H1 (cell line): ENCODE results near the gene ADGRA3. TPM values are rescaled to one million over a fixed set of nuclear protein-coding genes. Genes with fewer than 3 reads are reported as not detected.

ENCODE experiments used
- ATF3 ChIP-seq: IDR thresholded peaks from 2 replicates; pipeline ENCODE4 v1.6.1; 2011; ENCODE audit warnings: low read depth, mild to moderate bottlenecking, low read length; ENCODE audit not compliant: insufficient read depth
- BACH1 ChIP-seq: IDR thresholded peaks from 2 replicates; pipeline ENCODE4 v1.6.1; 2012; ENCODE audit warnings: low read length, improper control_type of control experiment
- BCL11A ChIP-seq, 2 experiments: IDR thresholded peaks; one replicate each; pipeline ENCODE4 v1.6.1; 2011; ENCODE audit warnings: low read depth in 2 of 2, low read length in 2 of 2, mild to moderate bottlenecking in 2 of 2
- CBX5 ChIP-seq: fragments of 300-800, 300-1000 bp; sonication (generic); IDR thresholded peaks from 2 replicates; pipeline ENCODE4 v1.7.1; 2016; ENCODE audit warnings: antibody characterized with exemption, low read length, low read depth
- CBX8 ChIP-seq: fragments of 300-800, 300-1000 bp; sonication (generic); IDR thresholded peaks from 2 replicates; pipeline ENCODE4 v1.7.1; 2016; ENCODE audit warnings: low read depth, low read length, borderline replicate concordance
- CEBPB ChIP-seq: IDR thresholded peaks from 2 replicates; pipeline ENCODE4 v1.6.1; 2012; ENCODE audit warnings: low read depth, low read length
- CTBP2 ChIP-seq: IDR thresholded peaks from 2 replicates; pipeline ENCODE4 v1.7.0; 2011; ENCODE audit warnings: borderline replicate concordance, mild to moderate bottlenecking, moderate library complexity, mixed read lengths, low read length; ENCODE audit not compliant: insufficient read depth, insufficient read length
- EP300 ChIP-seq, 2 experiments: IDR thresholded peaks; 1 replicate in 1 of 2; 2 replicates in 1 of 2; pipeline ENCODE4 v1.6.1; 2011 to 2012; ENCODE audit warnings: low read depth in 2 of 2, low read length in 2 of 2, mild to moderate bottlenecking in 2 of 2, borderline replicate concordance in 1 of 2, inconsistent platforms in 1 of 2, moderate library complexity in 1 of 2
- KDM4A ChIP-seq: IDR thresholded peaks from one replicate; pipeline ENCODE4 v1.7.1; 2012; ENCODE audit warnings: low read depth, mild to moderate bottlenecking, moderate library complexity, low read length, inconsistent platforms; ENCODE audit not compliant: severe bottlenecking
- MAX ChIP-seq: IDR thresholded peaks from 2 replicates; pipeline ENCODE4 v1.6.1; 2012; ENCODE audit warnings: inconsistent platforms
- NRF1 ChIP-seq: IDR thresholded peaks from 2 replicates; pipeline ENCODE4 v1.6.1; 2011; ENCODE audit warnings: mild to moderate bottlenecking, low read depth, low read length, improper control_type of control experiment
- RAD21 ChIP-seq, 2 experiments: IDR thresholded peaks in 1 of 2; conservative IDR thresholded peaks in 1 of 2; 2 replicates each; pipeline ENCODE4 v1.6.1; 2011; ENCODE audit warnings: low read depth in 2 of 2, low read length in 2 of 2, improper control_type of control experiment in 1 of 2, inconsistent platforms in 1 of 2, mild to moderate bottlenecking in 1 of 2, moderate library complexity in 1 of 2
- RFX5 ChIP-seq: IDR thresholded peaks from 2 replicates; pipeline ENCODE4 v1.6.1; 2011; ENCODE audit warnings: low read depth, low read length, improper control_type of control experiment, borderline replicate concordance
- RNF2 ChIP-seq: fragments of 200-900, 300-1000 bp; sonication (generic); IDR thresholded peaks from 2 replicates; pipeline ENCODE4 v1.7.1; 2016; ENCODE audit warnings: borderline replicate concordance, low read depth, mild to moderate bottlenecking, antibody characterized with exemption, low read length; ENCODE audit not compliant: poor library complexity, severe bottlenecking; ENCODE audit errors: missing control alignments
- RXRA ChIP-seq: IDR thresholded peaks from 2 replicates; pipeline ENCODE4 v1.6.1; 2011; ENCODE audit warnings: low read depth, mild to moderate bottlenecking, low read length, moderate library complexity; ENCODE audit not compliant: insufficient read depth
- SAP30 ChIP-seq: fragments of 300-600 bp; sonication (generic); IDR thresholded peaks from 2 replicates; pipeline ENCODE4 v1.7.1; 2012; ENCODE audit warnings: low read length, moderate library complexity, mild to moderate bottlenecking, inconsistent platforms; ENCODE audit not compliant: insufficient read depth, insufficient replicate concordance
- SIRT6 ChIP-seq: IDR thresholded peaks from one replicate; pipeline ENCODE4 v1.7.1; 2012; ENCODE audit warnings: low read length, inconsistent platforms
- SIX5 ChIP-seq: IDR thresholded peaks from 2 replicates; pipeline ENCODE4 v1.6.1; 2011; ENCODE audit warnings: mild to moderate bottlenecking, low read depth, low read length
- SP4 ChIP-seq: IDR thresholded peaks from 2 replicates; pipeline ENCODE4 v1.6.1; 2012; ENCODE audit warnings: low read length, inconsistent platforms
- TAF1 ChIP-seq: IDR thresholded peaks from 2 replicates; pipeline ENCODE4 v1.6.1; 2011; ENCODE audit warnings: mild to moderate bottlenecking, low read depth, low read length
- TAF7 ChIP-seq: optimal IDR thresholded peaks from 2 replicates; pipeline ENCODE3; 2011; ENCODE audit warnings: low read depth, mild to moderate bottlenecking, inconsistent platforms, low read length, moderate library complexity, borderline replicate concordance
- TBP ChIP-seq: IDR thresholded peaks from 2 replicates; pipeline ENCODE4 v1.6.1; 2011; ENCODE audit warnings: low read depth, low read length, improper control_type of control experiment
- TEAD4 ChIP-seq: IDR thresholded peaks from 2 replicates; pipeline ENCODE4 v1.6.1; 2012; ENCODE audit warnings: low read depth, low read length, inconsistent platforms, mixed read lengths
- polyA plus RNA-seq, 7 experiments: library from polyadenylated mRNA; depleted of rRNA in 3 of 7; stranded (reverse) in 5 of 7; unstranded in 2 of 7; fragments of >200 nt in 5 of 7; fragments of 200-250 nt in 2 of 7; gene quantifications; 1 replicate in 5 of 7; 2 replicates in 1 of 7; 4 replicates in 1 of 7; pipeline versions ENCODE4 v1.2.1 to v1.2.3, GENCODE V29; 2011 to 2013; ENCODE audit warnings: missing spikeins in 2 of 7, mixed read lengths in 2 of 7
- total RNA-seq: library from RNA; stranded (reverse); fragmentation: NEBNext Ultra II Directional; extraction: Animal tissue kit (Norgen Biotek cat#: 25700); gene quantifications from 2 replicates; pipeline ENCODE4 v1.2.1, GENCODE V29; 2021

ADGRA3 gene
- total and polyA plus RNA-seq, 2 of the 8 experiments (the other 6 are each of a cell fraction or from before 2014, with no cell fraction given), result 31.5 to 63.0 TPM

DNA sequence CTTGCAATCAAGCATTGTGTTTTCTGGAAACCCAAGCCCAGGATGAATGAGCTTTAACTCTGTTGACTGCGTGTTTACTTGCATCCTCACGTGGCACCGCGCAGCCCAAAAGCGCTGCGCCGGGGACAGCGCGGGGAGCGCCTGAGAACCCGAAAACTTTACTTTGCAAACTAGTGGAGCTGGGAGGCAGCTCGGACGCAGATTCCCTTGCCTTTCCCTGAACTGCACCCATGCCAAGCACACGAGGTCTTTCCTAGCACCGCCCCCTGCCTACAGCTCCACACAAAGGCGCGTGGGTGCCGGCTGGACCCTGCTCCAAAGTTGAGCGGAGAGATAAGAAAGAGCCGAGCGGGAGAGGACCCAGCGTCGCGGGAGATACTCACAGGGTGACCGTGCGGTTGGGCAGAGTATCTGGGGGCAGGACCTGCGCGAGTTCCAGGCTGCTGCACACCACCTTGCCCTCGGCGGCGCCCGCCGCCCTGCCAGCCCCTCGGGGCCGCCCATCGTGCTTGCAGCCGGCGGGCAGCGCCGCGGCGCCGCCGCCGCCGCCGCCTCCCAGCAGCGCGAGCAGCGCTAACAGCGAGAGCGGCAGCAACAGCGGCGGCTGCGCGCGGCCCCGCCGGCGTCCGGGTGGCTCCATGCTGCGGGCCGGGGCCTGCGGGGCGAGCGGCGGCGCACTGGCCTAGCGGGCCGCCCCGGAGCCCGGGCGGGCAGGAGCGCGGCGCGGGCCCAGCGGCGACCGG lies 550 bp downstream of the ADGRA3 start (continued):
- TF ChIP-seq BCL11A (IDR thresholded peaks at IDR 0.05; ENCODE audit: low read depth in 2 of 2, low read length in 2 of 2) (no peak), SIRT6 (no peak), TBP (peak; percentile 78), MAX (peak; percentile 94), CBX8 (no peak), RXRA (no peak), RAD21 (IDR thresholded peaks at IDR 0.05 in 1 of 2, conservative IDR thresholded peaks at IDR 0.05 in 1 of 2; ENCODE audit: low read depth in 2 of 2, low read length in 2 of 2) (no peak), SAP30 (no peak), TEAD4 (no peak), TAF1 (peak; percentile 73; the same call in 1 of the 2 replicates), TAF7 (no peak), RFX5 (no peak), CEBPB (no peak), KDM4A (peak; percentile 51), NRF1 (no peak), ATF3 (no peak), EP300 (IDR thresholded peaks at IDR 0.05; ENCODE audit: borderline replicate concordance in 1 of 2, low read depth in 2 of 2, low read length in 2 of 2) (no peak), CBX5 (no peak), CTBP2 (no peak), SIX5 (no peak), BACH1 (no peak), SP4 (no peak), RNF2 (no peak)
